ENCODE results near the gene SFRP5.

The SFRP5 gene, protein sequence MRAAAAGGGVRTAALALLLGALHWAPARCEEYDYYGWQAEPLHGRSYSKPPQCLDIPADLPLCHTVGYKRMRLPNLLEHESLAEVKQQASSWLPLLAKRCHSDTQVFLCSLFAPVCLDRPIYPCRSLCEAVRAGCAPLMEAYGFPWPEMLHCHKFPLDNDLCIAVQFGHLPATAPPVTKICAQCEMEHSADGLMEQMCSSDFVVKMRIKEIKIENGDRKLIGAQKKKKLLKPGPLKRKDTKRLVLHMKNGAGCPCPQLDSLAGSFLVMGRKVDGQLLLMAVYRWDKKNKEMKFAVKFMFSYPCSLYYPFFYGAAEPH

DNA sequence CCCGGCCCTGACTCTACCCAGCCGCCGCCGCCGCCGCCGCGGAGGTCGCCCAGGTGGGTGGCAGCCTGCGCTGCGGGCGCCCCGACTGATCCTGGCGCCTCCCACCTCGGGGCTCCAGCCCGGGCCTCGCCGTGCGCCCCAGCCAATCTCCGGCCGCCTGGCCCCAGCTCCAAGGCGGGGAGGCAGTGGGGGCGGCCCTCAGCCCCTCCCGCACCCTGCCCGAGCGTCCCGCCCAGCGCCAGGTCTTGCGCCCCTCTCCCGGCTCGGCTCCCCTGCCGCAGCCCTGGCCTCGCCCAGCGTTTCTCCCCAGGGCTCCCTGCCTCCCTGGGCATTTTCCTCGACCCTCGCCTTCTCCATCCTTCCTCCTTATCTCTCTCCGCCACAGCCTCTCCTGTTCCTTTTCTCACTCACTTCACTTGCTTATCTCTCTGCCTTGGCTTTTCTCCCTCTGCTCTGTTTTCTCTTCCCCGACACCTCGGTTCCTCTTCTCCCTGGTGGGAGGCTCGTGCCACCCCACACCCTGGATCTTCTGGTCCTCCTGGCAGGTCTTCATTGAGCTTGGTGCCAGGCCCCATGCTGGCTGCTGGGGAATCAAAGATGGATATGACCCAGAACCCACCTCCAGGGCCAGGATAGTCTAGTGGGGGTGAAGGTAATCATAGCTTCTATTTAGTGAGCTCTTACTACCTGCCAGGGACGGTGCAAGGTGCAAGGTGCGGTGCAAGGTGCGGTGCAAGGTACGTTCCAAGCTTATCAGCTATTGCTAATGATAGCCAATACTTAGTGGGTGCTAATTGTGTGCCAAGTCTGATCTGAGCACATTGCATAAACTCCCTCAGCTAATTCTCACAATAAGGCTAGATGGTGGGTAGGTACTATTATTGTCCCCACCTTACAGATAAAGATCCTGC is at the start of gene SFRP5:
Gene SFRP5 (minus strand): TSS at position 87 of the 911 bp plus-strand sequence. CDS start 166 bp downstream, outside the sequence.
- peak; percentile 40 for DNase-seq

DNA sequence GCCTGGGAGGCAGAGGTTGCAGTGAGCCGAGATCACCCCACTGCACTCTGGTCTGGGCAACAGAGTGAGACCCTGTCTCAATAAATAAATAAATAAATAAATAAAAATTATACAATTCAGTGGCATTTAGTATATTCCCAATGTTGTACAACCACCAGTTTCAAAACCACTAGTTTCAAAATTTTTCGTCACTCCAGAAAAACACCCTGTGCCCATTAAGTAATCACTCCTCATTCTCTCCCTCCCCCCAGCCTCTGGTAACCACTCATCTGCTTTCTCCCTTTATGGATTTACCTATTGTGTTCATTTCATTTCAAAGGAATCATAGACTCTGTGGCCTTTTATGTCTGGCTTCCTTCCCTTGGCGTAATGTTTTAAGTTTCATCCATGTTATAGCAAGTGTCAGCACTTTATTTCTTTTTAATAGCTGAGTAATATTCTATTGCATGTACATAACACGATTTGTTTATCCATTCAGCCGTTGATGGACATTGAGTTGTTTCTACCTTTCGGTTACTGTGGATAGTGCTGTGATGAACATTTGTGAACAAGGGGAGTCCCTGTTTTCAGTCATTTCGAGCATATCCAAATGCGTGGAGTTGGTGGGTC is 48.4 kb upstream of the SFRP5 start:
- DNase-seq, result no peak

DNA sequence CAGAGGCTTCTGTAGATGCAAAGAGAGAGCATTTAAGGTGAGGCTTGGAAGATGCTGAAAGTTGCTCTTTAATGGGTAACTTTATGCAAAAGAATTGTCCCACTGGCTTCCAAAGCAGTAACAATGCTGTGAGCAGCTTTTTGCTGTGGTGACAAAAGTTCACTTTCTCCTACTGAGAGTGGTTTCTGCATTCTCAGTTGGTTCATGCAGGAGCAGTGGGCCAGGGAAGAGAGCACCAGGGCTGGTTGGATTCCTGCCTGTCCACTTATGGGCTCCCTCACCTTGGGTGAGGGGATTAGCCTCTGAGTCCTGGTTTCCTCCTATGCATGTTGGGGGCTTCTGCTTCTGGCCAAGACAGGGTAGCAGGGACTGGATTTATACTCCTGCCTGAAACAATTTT is 46.8 kb upstream of the SFRP5 start:
- DNase-seq, result no peak

DNA sequence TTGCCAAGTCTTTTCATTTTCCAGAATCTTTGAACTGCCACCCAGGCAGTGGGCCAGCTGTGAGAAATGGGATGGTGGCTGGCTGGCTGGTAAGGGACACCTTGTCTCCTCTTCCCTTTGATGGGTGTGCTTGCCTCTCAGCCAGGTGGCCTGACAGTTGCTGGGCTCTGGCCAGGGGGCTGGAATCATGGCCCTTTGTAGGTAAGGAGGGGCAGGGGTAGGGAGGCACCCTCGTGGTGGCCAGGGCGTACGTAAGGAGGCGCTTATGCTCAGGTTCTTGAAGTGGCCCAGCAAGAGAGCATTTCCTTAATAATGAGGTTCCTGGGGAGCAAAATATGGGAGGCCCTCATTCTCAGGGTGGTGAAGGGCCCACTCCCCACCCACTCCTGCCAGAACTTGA is 44.8 kb upstream of the SFRP5 start:
- DNase-seq, result no peak

DNA sequence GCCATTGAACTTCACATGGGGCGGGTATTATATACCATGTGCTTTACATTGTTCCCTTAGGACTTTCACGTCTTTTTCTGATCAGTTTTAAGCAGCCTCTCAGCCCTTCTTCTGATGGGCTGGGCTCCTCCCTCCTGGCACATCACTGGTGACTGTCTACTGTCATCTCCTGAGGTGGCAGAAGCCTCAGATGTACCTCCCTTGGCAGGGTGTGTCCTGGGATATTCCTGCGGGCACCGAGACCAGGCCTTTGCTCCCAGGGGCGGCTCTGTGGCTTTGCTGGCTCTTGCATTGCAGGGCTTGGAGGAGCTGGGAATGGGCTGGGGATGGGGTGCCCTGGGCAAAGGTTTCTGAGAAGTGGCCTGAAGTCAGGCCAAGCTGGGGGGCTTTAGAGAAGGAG is 43.2 kb upstream of the SFRP5 start:
- DNase-seq, result peak; percentile 28

DNA sequence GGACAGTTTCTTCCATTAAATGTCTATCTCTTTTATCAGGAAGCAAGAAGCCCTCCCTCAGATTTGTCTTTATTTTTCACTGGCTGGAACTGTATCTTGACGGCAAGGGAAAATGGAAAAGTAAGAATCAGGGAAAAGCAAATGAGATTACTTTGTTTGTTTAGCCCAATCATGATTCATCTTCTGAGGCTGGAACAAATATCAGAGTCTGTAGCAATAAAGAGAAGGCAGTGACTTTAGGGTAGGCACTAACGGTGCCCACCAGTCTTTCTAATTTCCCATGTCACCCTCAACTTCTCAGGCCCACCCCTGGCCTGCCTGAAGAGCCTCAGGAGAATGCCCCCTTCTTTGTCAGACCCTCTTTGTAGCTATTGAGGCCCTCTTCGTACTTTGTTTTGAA is 41.5 kb upstream of the SFRP5 start:
- no peak for DNase-seq

DNA sequence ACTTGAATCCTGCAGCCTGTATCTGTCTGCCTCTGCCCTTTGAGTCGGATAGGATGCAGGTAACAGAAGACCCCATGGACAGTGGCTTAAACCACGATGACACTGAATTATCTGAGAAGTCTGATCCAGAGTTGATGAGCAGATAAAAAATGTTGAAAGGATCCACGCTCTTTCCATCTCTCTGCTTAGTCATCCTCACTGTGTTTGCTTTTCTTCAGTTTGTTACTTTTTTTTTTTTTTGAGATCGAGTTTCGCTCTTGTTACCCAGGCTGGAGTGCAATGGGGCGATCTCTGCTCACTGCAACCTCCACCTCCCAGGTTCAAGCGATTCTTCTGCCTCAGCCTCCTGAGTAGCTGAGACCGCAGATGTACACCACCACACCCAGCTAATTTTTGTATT is 40.9 kb upstream of the SFRP5 start:
- no peak for DNase-seq

DNA sequence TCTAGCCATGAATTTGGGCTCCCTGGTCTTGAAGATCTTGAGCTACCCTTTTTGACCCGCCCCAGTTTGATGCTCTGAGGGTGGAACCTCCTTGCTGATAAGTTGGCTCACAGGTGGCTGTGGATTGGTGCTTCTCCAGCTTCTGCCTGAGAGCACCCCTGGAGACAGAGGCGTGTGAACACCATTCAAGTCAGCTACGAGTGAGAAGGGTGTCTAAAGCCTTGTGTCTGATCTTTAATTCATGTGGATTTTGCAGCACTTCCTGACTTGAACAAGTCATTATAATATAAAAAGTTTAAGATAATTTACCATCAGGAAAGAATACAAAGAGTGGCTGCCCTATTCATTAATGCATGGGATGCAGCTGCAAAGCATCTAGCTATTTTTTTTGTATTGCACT is 40.2 kb upstream of the SFRP5 start:
- DNase-seq, result no peak

DNA sequence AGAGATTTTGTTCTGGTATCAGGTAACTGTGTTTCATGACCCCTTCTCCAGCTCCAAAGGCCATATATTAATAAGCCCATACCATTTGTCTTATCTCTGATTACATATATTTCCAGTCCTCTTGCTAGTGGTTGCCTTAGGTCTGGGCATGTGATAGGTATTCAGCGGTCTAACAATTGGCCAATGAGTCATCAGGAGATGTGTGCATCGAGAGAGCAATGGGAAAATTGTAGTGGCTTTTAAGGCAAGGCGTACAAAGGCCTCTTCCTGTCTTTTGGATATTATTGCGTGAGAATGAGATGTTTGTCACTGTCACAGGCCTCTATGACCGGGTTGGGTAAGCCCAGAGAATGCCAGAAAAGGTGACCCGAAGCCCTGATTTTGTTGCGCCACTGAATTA is 38.6 kb upstream of the SFRP5 start:
- no peak for DNase-seq

DNA sequence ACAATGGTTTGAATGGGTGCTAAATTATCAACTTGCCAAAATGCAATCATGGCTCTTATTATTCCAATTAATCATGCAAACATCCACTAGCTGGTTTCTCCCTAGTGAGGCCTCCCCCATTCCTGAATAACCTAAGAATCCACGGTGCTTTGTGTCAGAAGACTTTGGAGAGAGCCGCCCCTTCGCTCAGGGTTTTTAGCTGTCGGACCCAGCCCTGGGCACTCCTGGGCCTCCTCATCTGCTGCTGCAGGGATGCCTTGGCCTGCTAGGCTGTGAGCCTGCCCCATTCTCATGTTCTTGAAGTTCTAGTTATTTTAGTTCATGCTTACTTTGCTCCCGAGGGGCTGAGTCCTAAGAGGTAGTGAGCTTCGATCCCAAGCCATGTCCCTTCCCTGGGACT is 34.1 kb upstream of the SFRP5 start:
- no peak for DNase-seq

DNA sequence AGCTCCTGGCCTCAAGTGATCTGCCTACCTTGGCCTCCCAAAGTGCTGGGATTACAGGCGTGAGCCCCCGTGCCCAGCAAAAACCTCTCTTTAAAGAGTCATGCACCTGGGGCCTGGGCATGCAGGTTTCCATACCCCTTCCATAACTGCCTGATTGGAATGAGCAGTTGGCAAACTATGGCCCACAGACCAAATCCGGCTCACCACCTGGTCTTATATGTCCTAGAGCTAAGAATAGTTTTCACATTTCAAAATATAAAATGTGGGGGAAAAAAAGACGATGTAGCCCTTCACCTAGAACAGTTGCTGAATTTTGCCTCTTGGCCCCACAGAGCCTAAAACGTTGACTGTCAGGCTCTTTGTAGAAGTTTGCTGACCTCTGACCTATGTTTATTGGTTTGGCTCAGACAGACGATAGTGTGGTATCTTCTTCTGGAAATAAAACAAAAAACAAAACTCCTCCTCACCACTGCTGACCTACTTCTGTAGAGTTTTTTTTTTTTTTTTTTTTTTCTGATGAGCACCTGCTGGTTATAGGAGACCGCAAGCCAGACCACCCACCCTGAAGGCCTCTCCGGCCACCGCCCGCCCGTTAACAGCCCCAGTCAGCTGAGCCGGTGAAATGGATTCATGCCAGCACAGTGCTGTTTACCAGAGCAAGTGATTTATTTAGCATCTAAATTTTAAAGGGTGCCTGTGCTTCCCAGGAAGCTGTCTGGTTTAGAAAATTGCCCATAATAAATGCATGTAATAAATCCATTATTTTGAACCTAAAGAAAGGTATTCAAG is 33.5 kb upstream of the SFRP5 start:
- no peak for DNase-seq

DNA sequence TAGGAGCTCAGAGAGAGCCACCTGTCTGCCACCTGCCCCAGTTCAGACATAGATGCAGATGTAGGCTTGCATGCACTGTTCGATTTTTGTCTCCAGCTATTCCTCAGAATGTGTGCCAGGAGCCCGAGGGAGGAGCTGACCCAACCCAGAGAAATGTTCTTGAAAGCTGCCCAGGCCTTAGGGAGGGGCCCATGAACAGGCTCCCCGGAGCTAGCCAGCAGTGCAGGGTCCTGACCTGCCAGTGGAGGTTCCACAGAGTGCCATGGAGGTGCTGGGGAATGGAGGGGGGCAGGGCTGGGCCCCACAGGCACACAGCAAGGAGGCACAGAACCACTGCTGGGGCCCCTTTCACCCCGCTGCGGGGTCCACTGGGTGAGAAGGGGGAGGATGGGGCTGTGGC is 29.6 kb upstream of the SFRP5 start:
- no peak for DNase-seq

DNA sequence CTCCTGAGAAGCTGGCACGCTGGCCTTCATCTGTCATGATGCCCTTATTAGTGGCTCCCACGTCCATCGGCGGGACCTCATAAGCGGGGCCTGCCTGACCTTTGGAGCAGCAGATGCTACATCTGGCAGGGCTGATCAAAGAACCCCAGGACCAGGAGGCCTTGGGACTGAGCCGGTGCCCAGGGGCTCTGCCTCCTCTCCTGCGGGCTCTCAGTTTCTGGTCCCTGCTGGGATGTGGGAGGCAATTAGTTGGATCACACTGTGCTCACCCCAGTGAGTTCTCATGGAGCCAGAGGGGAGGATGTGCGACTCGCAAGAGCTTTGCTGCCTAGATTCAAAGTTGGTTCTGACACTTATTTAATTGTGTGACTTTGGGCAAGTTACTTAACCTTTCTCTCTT is 28.7 kb upstream of the SFRP5 start:
- no peak for DNase-seq

DNA sequence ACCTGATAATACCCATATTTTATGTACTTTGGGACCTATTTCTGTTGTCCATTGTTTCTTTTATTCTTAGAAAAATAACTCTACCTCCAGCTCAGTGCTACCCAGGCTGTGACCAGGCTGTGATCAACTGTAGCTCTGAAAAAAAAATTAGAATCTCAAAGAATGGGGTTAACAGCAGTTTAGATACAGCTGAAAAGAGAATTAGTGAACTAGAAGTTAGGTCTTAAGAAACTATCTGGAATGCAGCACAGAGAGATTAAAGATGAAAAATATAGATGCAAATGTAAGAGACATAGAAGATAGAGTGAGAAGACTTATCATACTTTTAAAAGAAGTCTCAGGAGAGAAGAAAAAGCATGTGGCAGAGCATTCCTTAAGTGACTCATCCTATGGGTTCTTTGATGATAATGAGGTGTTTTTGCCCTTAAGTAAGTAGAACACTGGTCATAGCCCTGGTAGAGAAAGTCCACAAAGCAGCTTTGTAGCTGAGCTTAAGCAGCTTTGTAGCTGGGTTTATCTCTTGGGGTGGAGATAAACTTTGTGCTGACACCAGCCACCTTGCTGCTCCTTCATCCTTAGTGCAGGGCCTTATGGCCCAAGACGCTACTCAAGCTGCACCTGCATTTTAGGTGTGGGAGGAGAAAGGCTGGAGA is 27.3 kb upstream of the SFRP5 start:
- no peak for DNase-seq

DNA sequence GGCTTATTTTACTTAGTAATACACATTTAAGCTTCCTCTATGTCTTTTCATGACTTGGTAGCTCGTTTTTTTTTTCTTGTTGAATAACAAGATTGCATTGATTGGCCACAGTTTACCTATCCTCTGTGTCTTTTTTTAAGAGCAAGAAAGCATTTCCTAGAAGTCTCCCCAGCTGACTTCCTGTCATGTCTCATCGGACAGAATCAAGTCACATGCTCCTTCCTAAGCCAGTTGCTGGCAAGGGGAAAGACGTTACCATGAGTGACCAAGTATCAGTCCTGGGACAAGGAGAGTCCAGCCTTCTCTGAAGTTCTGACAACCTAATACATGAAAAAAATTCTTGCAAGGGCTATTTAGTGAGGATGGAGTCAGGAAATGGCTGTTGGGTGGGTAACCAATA is 24.9 kb upstream of the SFRP5 start:
- no peak for DNase-seq

DNA sequence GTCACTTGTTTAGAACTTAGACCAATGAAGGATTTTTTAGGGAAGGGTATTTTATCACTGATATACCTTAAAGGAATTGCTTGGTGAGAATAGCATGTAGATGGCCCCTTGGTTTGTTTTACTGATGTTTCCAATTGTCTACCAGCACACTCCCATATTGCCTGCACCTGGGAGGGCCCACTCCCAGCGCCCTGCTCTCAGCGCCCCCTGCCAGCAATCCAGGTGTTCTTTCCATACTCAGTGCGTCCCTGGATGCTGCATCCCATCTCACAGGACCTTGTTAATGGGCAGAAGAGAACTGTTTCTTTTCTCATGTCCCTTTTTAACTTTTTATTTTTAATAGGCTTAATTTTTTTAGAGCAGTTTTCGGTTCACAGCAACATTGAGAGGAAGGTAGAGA is 24.1 kb upstream of the SFRP5 start:
- DNase-seq, result no peak

DNA sequence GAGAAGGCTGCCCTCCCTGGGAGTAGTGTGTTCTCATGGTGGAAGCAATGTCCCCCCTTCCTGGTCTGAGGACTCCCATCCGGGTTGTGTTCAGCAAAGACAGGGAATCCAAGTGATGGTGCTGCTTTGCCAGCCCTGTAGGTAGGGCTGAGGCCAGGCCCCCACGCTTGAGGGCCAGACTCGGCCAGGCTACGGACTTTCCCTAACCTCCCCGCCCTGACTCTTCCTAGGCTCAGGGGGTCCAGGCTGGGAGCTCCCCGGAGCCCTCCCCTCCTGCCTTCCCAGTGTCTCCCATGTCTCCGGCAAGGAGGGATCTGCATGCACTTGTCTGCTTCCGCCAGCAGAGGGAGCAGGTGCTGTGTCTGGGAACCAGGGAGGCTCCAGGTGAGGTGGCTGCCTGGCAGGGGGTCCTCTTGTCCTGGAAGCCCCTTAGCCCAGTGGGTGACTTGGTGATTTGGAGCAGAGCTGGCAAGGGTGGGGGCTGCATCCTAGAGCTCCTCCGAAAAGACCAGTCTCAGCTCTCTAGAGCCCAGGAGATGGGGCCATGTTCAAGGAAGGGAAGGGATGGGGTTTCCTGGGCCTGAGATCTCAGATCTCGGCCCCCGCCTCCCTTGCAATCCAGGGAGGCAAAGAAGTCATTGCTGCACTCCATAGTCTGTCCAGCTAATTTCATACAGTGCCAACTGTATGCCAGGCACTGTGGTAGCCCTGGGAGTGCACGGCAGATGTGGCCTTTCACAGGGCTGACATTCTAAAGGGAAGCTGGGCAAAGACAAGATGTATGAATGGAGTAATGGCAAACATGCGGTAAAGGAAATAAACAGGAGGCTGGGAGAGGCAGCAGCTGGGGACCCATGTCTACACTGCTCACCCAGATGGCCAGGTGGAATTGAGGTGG is 20.3 kb upstream of the SFRP5 start:
- peak; percentile 46 for DNase-seq

DNA sequence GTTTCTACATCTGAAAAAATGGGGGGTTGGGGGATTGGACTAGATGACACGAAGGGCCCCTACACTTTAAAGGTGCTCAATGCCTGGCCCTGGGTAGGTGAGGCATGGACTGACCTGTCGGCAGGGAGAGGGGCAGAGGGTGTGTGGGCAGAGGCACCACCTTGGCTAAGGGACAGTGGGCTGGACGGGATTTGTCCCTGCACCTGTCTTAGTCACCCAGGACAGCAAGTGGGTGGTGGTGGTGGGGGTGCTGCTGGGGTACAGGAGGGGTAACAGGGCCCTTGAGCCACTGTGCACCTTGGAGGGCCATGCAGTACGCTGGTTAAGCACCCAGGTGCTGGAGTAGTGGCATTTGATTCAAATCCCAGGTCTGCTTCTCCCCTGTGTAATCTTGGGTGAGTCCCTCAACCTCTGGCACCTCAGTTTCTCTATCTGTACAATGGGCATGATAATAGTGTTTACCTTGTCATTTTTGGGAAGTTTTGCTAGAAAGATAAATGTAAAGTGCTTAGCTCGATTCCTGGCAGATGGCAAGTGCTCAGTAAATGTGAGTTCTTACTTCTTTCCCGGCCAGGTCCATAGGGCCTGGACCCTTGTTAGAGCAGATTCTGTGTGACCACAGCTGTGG is 18.1 kb upstream of the SFRP5 start:
- no peak for DNase-seq

DNA sequence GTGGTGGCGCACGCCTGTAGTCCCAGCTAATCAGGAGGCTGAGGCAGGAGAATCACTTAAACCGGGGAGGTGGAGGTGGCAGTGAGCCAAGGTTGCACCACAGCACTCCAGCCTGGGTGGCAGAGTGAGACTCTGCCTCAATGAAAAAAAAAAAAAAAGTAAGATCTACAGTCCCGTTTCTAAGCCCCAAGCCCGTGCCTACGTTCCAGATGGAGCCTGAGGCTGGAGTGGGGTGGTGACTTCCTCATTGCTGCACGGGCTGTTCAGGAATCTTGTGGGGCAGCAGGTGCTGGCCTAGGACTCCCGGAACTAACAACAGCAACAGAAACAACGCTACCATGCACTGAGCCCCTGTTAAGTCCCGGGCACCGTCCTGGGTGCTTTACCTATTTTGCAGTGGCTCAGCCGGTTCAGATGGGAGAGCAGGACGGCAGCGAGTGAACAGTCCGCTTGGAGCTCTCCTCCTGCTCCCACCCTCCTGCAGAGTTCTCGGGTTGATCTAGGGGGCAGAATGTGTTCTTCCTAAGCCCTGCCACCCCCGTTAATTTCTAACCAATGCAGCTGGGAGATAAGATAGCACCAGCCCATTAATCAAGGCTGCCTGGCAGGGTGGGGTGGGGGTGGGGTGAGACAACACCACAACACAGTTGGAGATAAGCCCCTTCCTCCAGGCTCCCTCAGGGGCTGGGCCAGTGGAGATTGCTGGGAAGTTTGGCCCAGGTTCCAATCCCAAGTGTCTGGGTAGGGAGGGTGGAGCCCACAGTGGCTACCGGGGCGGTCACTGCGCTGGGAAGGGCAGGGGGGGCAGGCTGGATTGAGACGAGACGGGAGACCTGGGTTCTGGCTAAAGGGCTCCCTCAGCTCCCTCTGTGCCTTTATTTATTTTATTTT is 17.0 kb upstream of the SFRP5 start:
- DNase-seq, result no peak

DNA sequence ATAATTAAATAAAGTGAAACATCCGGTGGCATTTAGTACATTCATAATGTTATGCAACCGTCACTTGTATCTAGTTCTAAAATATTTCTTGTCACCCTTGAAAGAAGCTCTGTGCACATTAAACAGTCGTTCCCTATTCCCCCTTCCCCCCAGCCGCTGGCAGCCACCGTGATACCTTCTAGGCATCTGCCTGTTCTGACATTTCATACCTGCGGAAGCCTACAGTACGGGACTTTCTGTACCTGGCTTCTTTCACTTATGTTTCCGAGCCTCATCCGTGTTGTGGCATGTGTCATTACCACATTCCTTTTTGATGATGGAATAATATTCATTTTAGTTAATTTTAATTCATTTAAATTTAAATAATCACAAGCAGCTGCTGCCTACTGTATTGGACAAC is 13.9 kb upstream of the SFRP5 start:
- no peak for DNase-seq
